Ovary (tissue), 9 donors: Measurements from ENCODE around the gene ABCF1. TPM values are rescaled to one million over a fixed set of nuclear protein-coding genes. Genes with fewer than 3 reads are reported as not detected.
A peak's percentile ranks its signal among the peaks of the same experiment; 100 is the strongest.

Source experiments
- DNase-seq, 5 donors: peaks; one replicate each; pipeline ENCODE4 v3.0.0-alpha.2; 2019 to 2020
- H3K27ac ChIP-seq, 2 donors: fragments of 200-600 bp; one replicate each; pipeline versions ENCODE4 v1.5.1 to v1.8.0; 2019 to 2022
- H3K27me3 ChIP-seq: fragments of 200-600 bp; one replicate; pipeline ENCODE4 v1.8.0; 2022
- H3K36me3 ChIP-seq: fragments of 200-600 bp; sonication (generic); one replicate; pipeline ENCODE4 v1.5.1; 2019
- H3K4me1 ChIP-seq: one replicate; pipeline ENCODE4 v1.8.1; 2013; ENCODE audit warnings: mild to moderate bottlenecking, moderate library complexity; ENCODE audit not compliant: insufficient read depth
- H3K4me3 ChIP-seq: fragments of 200-600 bp; sonication (generic); one replicate; pipeline ENCODE4 v1.5.1; 2017
- H3K9me3 ChIP-seq, 2 donors: fragments of 200-600 bp in 1 of 2; sonication (generic) in 1 of 2; one replicate each; pipeline versions ENCODE4 v1.5.1 to v1.8.1; 2013 to 2019; ENCODE audit warnings: mild to moderate bottlenecking in 1 of 2, moderate library complexity in 1 of 2
- CTCF ChIP-seq, 3 donors: fragments of 450-650 bp in 2 of 3; fragments of 200-600 bp in 1 of 3; IDR thresholded peaks; one replicate each; pipeline versions ENCODE4 v1.5.1 to v1.8.0; 2016 to 2022; ENCODE audit warnings: antibody characterized with exemption in 3 of 3, mild to moderate bottlenecking in 1 of 3
- EP300 ChIP-seq: sonication (generic); formaldehyde crosslinking; IDR thresholded peaks from one replicate; pipeline ENCODE4 v1.6.1; 2017; ENCODE audit warnings: antibody characterized with exemption
- POLR2A ChIP-seq: fragments of 450-650 bp; IDR thresholded peaks from one replicate; pipeline ENCODE4 v1.6.1; 2017; ENCODE audit warnings: antibody characterized with exemption, mild to moderate bottlenecking, moderate library complexity
- WGBS, 3 donors: extraction: QIAGEN DNeasy Blood & Tissue Kit in 1 of 3; methylation state at CpG; one replicate each; pipeline versions ENCODE4 v1.1.5 to v1.1.7; 2013 to 2017; 5-methylcytosine and 5-hydroxymethylcytosine counted together
- intact Hi-C, 4 donors: fragments of 100-400 bp; cut with DNase I; formaldehyde crosslinking; loops; one replicate each; pipeline versions ENCODE4 v1.11.0 to v1.15.1; 2022 to 2023
- polyA plus RNA-seq, 2 donors: library from polyadenylated mRNA; stranded (reverse); fragments of 200-250 nt in 1 of 2; fragments of 350-450 nt in 1 of 2; fragmentation: Illumina TruSeq in 1 of 2; extraction: RNeasy Lipid Tissue Mini Kit (QIAGEN cat#74804) in 1 of 2; gene quantifications; one replicate each; pipeline ENCODE4 v1.2.3, GENCODE V29; 2013 to 2014
- total RNA-seq, 7 donors: library from RNA; depleted of rRNA in 2 of 7; stranded (reverse); fragments of >200 nt in 2 of 7; fragmentation: NEBNext Ultra II Directional in 3 of 7; extraction: Animal tissue kit (Norgen Biotek cat#: 25700) in 3 of 7; gene quantifications; one replicate each; pipeline versions ENCODE4 v1.1.0 to v1.2.4, GENCODE V29; 2016 to 2023
- donor health status: DM: no; HTN: no; CAD: no; lungs with moderate emphysema.
- donor health status: DM: no; HTN: no; CAD: no.
- donor health status: Bipolar disorder and iron deficiency.
- donor health status: DM: yes; HTN: yes; CAD: no.
- donor health status: DM: no; HTN: no; CAD: no.
- donor health status: DM: yes; HTN: yes; CAD: no.

The ABCF1 gene
- total and polyA plus RNA-seq, 9 donors, result 16.3 to 60.6 (median 36.0) TPM

- intact Hi-C loops, result loop anchor here in 3 of 4 donors (5.0 to 10.0 kb wide), 4 partner anchors 66 to 536 kb away; partner anchors contain the start of gene DHX16 (in 1 of the 3)
- Histone ChIP-seq H3K4me3 (no peak overlapping the region), H3K9me3 (no peaks in the 10 kb centered on the region), H3K27me3 (no peaks in the 10 kb centered on the region), H3K27ac (no peak overlapping the region), H3K4me1 (no peaks in the 10 kb centered on the region), H3K36me3 (no peaks in the 10 kb centered on the region)
- DNase-seq, result no peak
- WGBS, 3 donors, result 37 to 49% (median 46%) methylated on average over 2 of the region's 2 CpGs
- no peak for TF ChIP-seq EP300
- no peak for TF ChIP-seq CTCF (IDR thresholded peaks at IDR 0.05)
- TF ChIP-seq POLR2A, result no peak
Measured at GRCh38 chr6:30548375-30548774, 22.9 kb upstream of the ABCF1 start.

GRCh38 chr6:30554404-30554803 lies 16.8 kb upstream of the ABCF1 start:
- Histone ChIP-seq H3K36me3 (no peaks in the 10 kb centered on the region), H3K4me1 (peaks cover 7% of the 10 kb centered on the region), H3K9me3 (no peaks in the 10 kb centered on the region), H3K27me3 (no peaks in the 10 kb centered on the region), H3K27ac (no peak overlapping the region), H3K4me3 (no peak overlapping the region)
- no peak for DNase-seq
- no peak for TF ChIP-seq CTCF (IDR thresholded peaks at IDR 0.05)
- TF ChIP-seq EP300, result no peak
- TF ChIP-seq POLR2A, result no peak
- 86 to 90% (median 86%) methylated on average over 4 of the region's 4 CpGs for WGBS, 3 donors
- intact Hi-C loops, result no loop called here

- H3K4me1 ChIP-seq, result peaks cover 7% of the 10 kb centered on the region
Measured at GRCh38 chr6:30554962-30555815, 16.1 kb upstream of the ABCF1 start.

GRCh38 chr6:30555816-30556065 lies 15.5 kb upstream of the ABCF1 start:
- Histone ChIP-seq H3K27ac (peak overlapping the region; percentile 93 to 98), H3K27me3 (no peaks in the 10 kb centered on the region), H3K9me3 (no peaks in the 10 kb centered on the region), H3K4me1 (peaks cover 7% of the 10 kb centered on the region), H3K4me3 (peak overlapping the region; percentile 66), H3K36me3 (no peaks in the 10 kb centered on the region)
- no peak for TF ChIP-seq POLR2A
- no peak for TF ChIP-seq CTCF (IDR thresholded peaks at IDR 0.05)
- TF ChIP-seq EP300, result no peak
- 1% methylated on average over 15 of the region's 15 CpGs for WGBS, 3 donors
- intact Hi-C loops, result no loop called here
- DNase-seq, result no peak

More at GRCh38 chr6:30554962-30555815, 16.1 kb upstream of the ABCF1 start:
- peak; percentile 71 to 87 (median 80) for DNase-seq
- Histone ChIP-seq H3K4me3 (peak overlapping the region; percentile 66), H3K9me3 (no peaks in the 10 kb centered on the region), H3K36me3 (no peaks in the 10 kb centered on the region), H3K27me3 (no peaks in the 10 kb centered on the region), H3K27ac (peak overlapping the region; percentile 93 to 98)
- TF ChIP-seq EP300 (no peak), CTCF (IDR thresholded peaks at IDR 0.05) (peak in 1 of 3 donors; percentile 19)
- WGBS, 3 donors, result 6 to 8% (median 6%) methylated on average over 31 to 34 of the region's 34 CpGs
- intact Hi-C loops, result no loop called here
